Nucleus accumbens (tissue), 56 donors: ENCODE results near the gene NGB.
A peak's percentile ranks its signal among the peaks of the same experiment; 100 is the strongest.

Experiments used
- DNase-seq, 56 donors: peaks; one replicate each; lab custom pipeline; 2025; lab: John Stamatoyannopoulos, UW

NGB gene

DNA sequence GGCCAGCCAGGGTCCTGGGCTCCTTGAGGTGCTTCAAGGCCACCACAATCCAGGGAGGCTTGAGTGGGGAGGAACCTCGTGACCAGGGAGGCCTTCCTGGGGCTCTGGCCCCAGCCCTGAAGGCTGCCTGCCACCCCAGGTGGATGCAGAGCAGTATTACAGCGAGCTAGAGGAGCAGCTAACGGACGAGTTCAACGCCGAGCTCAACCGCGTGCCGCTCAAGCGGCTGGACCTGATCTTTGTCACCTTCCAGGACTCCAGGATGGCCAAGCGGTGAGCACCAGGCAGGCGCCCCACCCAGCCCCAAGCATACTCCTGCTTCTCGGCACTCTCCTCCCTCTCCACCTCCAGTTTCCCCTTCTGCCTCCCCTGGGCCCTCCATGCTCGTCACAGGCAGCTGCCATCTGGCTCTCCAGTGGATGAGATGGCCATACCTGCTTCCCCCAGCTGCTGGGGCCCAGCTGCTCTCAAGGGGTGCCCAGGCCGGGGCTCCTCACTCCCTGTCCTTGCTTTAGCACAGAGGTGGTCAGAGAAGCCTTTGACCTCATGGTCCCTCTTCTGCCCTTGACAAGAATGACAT lies 30.6 kb downstream of the NGB start:
- no peak for DNase-seq

DNA sequence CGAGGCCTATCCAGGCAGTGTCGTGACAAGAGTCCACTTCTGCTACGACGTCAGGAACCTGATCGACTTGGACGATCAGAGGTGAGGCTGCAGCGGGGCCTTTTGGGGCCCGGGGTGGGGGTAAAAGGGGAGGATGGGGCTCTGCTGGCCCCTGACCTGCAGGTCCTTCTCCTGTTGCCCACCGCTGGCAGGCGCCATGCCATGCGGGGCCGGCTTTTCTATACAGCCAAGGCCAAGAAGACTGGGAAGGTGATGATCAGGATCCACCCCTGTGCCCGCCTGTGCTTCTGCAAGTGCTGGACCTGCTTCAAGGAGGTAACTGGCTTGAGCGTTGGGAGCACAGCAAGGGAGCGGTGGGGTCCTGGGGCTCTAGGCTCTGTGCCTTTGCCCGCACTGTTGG lies 31.6 kb downstream of the NGB start:
- no peak for DNase-seq

DNA sequence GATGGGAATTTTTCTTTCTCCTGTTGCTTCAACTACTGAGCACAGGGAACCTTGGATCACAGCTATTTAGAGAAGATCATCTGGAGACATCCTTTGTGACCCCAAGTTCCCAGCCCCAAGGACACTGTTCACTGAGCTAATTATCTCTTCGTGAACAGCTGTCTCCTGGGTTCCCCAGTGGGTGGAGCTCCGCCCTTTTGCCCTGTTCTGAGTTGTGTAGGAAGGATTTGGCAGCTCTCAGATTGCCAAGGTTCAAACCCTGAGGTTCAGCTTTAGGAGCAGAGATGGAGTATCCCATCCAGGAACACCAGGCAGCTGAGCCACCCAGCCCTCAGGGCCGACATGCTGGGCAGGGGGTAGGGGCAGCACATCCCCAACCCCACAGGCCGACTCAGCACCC lies 32.0 kb downstream of the NGB start:
- peak in 3 of 56 donors; percentile 8 to 33 (median 15) for DNase-seq

GRCh38 chr14:77238356-77238755 lies 32.6 kb downstream of the NGB start:
- peak in 8 of 56 donors; percentile 2 to 21 (median 6) for DNase-seq

GRCh38 chr14:77236814-77237213 lies 34.2 kb downstream of the NGB start:
- no peak for DNase-seq

- DNase-seq = no peak
Measured at GRCh38 chr14:77231721-77232120, 39.3 kb downstream of the NGB start.

- DNase-seq = no peak
Measured at GRCh38 chr14:77230914-77231313, 40.1 kb downstream of the NGB start.

DNA sequence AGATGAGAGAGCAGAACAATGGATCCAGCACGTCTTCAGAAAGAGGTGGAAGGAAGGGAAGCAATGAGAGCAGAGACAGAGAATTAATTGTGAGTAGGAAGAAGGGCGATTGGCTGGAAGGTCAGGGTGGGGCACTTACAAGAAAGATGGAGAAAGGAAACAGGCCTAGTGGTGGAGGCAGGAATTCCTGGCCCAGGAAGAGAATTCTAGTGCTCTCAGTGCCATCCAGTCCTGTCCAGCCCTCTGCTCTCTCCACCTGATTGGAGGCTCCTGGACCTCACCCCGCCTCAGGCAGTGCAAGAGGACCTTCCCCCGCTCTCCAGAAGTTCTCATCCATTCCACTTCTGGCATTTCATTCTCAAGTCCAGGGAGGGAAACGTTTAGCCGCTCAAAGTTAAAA lies 43.0 kb downstream of the NGB start:
- DNase-seq = no peak

DNA sequence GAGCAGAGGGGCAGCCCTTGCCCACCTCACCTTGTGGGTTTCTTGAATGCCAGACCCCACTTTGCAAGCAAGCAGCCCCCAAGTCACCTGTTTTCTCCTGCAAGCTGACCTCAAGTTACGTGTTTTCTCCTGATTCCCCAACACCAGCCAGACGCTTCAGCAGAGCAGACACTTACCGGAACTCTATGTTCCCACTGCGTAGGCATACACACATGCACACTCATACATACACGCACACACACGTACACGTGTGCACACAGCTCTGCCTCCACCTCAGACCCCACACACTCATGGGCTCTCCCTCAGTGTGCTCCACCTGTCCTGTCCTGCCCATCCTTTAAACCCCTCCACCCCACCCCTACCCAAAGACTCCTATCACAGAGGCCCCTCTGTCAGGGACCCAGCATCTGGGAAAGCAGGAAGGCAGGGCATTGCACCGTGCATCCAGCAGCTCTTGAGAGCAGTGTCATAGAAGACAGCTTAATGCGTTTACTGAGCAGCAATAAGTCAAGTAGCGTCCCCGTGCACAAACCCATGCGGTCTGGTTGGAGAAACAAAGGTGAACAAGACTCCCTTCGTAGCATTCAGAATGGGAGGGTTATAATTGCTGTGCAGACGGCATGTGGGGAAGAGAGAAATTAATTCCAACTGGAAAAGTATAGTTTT lies 45.0 kb downstream of the NGB start:
- no peak for DNase-seq

DNA sequence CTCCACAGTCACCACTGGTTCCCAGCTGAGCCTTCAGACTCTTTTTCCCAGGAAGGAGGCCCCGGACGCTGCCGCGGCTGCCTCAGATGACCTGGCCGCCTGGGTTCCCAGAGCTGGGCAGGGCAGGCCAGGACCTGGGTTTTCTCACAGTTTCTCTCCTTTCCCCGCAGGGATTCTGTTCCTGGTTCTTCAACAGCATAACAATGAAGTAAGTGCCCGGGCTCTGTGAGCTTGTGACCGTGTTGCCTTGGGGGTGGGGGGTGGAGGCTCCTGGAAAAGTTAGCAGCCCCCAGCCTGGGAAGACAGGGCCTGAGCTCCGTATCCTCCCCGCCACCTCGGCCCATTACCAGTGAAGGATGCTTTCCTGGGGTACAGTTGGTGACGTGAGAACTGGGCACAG lies 45.8 kb downstream of the NGB start:
- no peak for DNase-seq

GRCh38 chr14:77224212-77224611 lies 46.8 kb downstream of the NGB start:
- no peak for DNase-seq

DNA sequence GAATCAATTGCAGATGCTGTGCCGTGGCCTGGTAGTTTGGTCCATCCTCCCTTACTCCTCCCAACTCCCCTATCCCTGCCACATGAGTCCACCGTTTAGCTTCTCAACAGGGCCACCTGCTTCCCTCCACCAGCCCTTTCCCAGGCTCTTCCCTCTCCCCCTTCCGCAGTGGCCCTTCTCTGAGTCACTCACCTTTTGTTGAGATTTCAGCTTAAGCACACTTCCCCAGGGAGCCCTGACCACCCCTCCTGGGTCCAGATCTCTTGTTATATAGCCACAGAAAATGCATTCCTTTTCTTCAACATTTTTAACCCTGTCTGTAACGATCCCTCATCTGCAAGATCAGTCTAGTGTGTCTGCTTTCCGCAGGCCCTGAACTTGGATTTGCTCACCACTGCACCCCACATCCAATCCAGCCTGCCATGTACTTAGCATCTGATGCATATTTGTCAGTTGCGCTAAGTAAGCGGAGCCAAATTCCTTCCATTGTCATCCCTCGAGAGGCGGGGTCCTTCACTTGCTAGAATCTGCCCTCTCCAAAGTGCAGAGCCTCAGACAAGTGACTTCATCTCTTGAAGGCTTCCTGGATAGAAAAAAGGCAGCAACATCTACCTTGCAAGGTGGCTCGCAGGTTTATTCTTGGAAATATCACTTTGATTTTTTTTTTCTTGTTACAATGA lies 48.3 kb downstream of the NGB start:
- DNase-seq = no peak

DNA sequence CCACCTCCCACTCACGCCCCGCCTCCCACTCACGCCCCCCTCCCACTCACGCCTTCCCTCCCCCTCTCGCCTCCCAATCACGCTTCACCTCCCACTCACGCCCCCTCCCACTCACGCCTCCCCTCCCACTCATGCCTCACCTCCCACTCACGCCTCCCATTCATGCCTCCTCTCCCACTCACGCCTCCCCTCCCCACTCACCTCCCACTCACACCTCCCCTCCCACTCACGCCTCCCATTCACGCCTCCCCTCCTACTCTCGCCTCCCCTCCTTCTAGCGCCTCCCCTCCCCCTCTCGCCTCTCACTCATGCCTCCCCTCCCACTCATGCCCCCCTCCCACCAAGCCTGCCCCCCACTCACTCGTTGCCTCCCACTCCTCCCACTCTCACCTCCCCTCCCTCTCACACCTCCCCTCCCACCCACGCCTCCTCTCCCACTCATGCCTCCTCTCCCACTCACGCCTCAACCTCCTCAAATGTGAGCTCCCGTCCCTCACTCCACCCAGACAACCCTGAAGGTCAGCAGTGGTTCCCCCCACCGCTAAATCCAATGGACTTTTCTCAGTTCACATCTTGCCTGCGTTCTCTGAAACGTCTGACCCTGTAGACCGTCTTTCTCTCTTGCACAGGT lies 49.6 kb downstream of the NGB start:
- DNase-seq = peak in 1 of 56 donors; percentile 30

DNA sequence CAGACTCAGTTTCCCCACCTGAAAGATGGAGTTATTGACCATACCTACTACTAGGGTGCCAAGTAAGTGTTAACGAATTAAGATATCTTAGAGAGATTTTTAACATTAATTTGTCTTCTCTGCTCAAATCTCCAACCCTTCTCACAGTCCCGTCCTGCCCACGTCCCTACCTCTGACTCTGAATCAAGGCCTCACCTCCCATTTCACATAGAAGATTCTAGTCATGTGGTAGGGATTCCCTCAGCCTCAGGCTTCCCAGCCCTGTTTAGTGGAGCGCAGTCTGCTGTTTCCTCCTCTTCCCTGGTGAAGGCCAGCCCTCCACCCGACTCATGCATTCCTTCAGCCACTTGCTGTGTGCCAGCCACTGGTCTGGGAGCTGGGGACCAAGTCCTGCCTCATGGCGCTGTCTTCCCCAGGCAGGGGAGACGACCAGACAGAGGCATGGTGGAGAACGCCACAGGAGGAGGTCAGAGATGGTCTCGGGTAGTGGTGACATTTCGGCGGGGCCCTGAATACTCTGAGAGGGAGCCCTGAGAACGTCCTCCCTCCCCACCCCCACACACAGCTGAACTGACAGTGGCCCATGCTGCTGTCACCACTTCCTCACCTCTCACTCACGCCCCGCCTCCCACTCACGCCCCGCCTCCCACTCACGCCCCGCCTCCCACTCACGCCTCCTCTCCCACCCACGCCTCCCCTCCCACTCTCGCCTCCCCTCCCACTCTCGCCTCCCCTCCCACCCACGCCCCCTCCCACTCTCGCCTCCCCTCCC lies 50.6 kb downstream of the NGB start:
- peak in 1 of 56 donors; percentile 13 for DNase-seq

DNA sequence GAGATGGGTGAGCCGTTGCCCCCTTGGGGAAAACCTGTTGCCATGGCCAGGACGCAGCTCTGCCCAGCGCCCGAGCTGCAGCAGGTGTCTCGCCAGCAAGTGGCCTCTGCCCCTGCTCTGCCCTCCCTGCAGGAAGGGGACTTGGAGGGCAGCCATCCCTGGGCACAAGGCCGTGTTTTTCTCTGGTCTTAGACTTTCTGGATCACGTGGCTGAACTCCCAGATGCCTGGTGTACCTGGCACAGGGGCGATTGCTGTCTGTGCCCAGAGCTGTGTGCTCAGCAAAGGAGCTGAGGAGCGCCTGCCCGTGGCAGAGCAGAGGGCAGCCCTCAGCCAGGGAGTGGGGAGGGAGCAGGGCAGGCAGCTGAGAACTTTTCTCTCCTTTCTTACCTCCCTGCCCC lies 51.4 kb downstream of the NGB start:
- peak in 20 of 56 donors; percentile 5 to 53 (median 24) for DNase-seq

DNA sequence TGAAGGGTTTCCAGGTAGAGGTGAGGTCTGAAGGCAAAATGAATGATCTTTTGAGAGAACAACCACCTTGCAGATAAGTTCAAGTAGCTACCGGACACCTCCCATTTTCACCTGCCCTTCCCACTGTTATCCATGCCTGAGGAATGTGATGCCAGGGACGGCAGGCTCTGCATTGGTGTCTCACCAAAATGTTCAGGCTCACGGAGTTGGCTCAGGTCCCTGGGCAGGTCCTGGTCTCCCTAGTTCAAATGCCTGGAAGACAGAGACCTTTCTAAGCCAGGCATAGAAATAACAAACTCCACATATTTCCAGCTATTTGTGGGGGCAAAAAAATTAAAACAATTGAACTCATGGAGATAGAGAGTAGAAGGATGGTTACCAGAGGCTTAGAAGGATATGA lies 53.5 kb downstream of the NGB start:
- DNase-seq = no peak
